ENCODE measurements around the gene PIK3R6.
"Not testable (repeated sequence)": the region's sequence is repeated elsewhere in the genome, so short reads cannot be mapped to it uniquely, and the experiment has no call there.

The PIK3R6 gene

DNA sequence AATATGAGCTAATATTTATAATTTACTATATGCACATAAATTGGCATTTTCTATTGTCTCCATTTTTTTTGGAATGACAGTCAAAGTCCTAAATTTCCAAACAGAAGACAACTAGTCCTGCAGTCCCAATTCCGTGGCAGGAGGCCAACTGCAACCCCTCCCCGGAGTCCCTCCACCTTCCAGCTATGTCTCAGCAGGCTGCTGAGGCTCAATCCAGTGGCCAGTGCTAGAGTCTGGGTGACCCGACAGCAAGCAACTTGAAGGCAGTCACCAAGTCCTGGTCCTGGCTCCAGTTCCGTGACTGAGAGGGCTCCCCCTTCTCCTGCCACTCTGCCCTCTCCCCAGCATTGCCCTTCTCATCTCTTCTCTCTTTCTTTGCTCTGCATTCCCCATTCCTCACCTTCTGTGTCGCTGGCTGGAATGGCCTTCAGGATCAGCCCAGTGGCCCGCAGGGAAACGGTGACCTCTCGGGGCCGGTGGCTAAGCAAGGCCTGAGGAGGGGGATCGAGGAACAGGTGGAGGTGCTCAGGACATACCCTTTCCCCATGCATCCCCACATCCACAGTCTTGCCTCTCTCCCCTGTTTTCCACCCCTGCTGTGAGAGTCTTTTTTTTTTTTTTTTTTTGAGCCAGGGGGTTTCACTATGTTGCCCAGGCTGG is 45.9 kb downstream of the PIK3R6 start:
- DNase-seq, result no peak

DNA sequence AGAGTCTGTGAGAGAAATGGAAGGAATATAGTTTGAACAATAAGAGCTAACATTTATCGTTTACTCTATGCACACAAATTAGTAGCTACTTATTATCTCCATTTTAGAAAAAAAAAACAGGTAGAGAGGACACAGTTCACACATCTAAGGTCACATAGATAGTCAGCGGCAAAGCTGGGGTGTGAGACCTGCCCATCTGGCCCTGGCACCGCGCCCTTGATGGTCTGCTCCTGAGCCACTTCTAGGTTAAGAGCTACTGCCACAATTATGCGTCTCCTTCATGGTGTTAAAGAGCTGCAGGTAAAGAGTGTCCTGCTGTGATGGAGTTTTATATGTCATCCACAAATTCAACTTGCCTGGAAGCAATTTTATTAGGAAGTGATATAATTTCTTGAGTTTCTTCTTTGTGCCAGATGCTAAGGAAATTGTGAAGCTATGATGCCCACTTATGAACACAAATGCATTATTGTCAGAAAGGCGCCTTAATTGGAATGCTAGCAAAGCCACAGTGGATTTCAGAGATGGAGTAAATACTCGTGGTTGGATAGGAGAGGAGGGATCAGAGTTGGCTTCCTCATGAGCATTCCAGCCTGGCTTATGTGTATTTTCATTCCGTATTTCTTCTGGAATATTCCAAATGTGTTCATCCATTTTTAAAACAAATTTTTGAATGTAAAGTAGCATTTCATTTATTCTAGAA is 47.0 kb downstream of the PIK3R6 start:
- DNase-seq, result no peak

DNA sequence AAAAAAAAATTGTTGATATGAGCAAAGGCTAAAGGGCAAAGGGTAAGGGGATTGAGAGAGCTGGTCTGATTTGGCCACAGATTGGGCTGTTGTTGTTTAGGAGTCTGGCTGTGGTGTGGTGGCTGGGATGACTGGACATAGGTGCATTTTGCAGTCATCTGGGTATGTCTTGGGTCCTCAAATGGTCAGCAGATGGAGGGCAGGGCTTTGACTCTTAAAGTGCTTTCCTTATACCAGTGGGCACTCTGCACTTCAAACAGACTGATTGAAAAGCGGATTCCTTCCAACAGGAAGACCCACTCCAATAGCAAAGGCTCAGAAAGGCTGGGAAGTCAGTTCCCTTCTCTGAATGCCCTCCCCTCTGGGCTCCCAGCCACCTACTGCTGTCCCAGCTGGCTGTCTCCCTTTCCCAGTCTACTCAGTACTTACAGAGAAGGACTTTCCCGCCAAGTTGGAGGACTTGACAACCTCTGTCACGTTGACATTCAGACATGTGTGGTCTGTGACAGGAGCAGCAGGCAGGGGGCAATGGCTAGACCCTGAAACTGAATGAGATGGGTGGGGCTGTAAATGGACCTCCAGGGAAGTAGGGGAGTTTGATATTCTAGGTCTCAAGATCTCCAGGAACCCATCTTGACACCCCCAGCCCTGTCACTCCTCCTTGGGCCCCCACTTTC is 48.7 kb downstream of the PIK3R6 start:
- DNase-seq, result no peak

DNA sequence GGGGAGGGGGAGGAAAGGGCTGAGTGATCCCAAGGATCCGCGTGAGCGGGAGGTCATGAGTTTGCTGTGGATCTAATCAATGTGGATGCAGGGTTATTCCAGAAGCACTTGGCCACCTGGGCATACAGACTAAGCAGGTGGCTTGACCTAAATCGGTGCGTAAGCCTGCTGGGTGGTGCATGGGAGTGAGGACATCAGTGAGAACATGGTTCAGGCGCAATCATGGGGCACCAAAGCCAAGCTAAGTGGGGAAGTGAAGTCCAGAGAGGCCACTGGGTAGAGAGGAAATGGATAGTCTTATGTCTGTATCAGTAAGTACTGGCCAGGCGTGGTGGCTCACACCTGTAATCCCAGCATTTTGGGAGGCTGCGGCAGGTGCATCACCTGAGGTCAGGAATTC is 49.4 kb downstream of the PIK3R6 start:
- no peak for DNase-seq

DNA sequence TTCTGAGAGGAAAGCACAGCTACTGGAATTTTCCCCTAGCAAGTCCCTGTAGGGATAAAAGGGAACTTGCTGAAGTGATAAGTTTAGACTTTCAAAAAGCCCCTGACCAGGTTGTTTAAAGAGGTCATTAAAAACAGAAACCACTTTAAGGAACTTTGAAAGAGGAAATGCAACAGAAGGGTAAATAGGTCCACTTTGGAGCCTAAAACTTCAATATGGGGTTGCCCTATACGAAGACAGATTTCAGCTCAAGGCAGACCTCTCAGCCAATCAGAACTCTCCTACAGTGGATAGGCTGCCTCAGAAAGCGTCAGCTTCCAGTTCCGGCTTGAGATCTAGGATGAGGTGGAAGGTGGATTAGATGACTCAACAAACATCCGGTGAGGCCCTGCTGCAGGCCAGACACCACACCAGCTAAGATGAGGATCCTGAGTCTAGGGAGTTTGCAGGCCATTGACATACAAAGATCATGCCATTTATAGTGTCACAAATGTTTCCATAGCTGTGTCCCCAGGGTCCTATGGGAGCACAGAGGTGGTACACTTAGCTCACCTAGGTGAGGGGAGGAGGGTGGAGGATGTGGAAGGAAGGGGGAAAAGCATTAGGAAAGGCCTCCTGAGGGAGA is 60.4 kb downstream of the PIK3R6 start:
- no peak for DNase-seq

DNA sequence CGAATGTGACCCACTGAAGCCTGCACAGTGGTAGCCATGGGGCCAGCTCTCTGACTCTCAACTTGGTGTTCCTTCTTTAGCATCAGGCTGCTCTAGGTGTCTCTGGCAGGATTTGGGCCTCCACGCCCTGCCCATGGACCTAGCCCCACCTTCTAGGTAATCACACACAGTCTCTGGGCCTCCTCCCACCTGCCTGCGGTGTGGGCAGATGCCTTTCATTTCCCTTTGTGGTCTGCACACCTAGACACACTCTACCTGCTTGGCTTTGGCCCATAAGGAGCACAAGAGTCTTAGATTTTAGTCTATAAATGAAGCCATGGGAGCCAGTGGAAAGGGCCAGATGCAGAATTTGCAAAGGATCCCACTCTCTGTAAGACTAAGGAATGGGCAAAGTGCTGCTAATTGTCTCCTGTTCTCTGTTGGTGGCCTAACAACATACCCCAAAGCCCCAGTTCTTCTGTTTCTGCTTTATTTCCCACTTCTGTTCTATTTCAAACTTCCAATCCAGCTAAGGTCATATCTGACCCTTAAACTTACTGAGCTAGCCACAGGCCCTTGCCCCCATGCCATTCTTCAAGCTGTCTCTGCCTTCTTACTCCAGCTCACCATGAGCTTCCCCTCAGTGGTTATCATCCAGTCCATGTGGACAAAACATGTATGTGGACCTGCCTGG is 61.1 kb downstream of the PIK3R6 start:
- no peak for DNase-seq

DNA sequence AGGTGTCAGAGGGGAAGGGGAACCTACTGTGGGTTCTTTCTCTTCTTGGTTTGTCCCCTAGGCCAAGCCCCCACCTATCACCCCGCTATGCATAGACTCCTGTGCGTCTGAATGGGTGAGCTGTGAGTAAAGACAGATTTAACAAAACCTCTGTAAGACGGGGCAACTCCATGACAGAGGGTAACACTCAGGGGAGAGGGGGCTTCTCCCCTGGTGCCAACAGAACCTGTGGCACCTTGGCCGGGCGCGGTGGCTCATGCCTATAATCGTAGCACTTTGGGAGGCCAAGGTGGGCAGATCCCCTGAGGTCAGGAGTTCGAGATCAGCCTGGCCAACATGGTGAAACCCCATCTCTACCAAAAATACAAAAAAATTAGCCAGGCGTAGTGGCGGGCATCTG is 62.1 kb downstream of the PIK3R6 start:
- DNase-seq, result not testable (repeated sequence)

DNA sequence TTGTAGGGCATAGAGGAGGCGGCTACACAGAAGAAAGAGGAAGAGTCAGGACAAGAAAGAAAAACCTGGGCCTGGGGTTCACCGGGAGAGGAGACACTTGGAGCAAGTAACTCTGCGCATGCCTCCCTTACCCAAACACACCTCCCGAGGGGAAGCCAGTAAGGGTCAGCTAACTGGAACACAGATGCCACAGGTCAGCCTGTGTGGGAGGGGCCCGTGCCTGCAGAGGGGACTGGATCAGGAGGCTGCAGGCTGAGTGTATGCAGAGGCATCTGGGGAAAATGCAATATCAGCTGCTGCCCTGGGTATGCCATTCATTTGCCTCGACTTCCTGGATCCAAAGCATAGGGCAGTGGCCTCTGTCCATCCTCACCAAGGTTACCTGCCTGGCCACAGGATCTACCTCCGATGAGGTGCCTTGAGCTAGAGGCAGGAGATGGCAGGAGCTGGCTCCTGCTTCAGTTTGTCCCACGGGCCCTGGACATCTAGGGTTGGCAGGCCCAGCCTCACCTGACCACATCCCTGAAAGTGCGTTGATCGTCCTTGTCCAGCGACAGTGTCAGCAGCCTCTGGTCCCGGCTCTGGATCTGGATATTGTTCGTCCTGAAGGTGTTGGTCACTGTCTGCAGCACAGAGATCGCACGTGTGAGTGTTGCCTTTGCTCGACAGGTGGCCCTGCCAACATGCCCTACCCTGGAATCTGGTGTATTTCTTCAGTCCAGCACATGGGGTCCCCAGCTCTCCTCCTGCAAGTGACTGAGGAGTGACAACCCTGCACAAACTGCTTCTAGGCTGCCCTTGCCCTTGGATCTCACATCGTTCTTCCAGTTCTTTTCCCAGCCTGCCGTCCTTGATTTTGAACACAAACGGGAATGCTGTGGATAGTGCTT is 63.7 kb downstream of the PIK3R6 start:
- DNase-seq, result no peak

DNA sequence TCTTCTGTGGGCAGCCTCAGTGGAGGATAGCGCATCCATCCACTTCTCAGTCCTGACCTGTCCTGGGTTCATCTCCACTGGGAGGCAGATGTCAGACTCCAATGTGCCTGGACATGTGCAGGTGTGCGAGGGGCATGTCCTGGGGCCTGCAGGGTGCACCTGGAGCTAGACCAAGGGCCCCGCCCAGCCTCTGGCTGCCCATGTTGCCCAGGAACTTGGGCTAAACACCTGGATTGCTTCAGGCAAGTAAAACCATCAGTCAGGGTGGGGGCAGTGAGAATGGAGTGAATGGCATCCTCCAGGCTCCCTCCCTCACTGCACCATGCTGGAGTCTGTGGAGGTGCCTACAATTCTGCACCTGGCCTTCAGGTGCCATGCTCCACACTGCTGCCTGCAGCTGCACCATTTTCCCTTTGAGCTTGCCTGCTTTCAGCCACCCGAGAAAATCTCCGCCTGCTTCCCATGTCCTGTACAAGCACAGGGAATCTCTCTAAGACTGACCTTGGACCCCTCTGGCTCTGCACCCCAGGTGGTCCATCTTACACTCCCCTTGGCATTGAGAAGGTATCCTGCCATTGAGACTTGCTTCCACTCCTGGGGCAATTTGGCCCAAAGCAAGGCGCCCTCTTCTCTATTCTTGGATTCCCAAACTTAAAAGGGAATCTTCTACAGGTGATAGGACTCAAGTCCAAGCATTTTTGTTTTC is 66.2 kb downstream of the PIK3R6 start:
- no peak for DNase-seq

DNA sequence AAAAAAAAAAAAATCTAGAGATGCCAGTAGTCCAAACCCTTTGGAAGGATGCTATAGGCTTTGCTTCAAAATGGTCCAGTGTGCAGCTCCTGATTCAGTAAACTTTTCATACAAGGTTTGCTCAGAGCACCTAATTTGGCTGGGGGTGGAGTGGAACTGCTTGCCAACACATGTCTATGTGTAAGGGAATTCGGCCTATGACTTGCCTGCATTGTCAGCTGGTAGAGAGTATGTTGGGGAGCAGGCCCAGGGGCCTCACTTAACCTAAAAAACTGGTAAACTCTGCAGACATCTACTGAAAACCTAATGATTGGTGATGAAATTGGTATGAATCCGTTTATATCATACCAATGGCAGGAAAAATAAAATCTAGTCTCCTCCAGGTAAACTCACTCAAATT is 66.8 kb downstream of the PIK3R6 start:
- DNase-seq, result no peak

DNA sequence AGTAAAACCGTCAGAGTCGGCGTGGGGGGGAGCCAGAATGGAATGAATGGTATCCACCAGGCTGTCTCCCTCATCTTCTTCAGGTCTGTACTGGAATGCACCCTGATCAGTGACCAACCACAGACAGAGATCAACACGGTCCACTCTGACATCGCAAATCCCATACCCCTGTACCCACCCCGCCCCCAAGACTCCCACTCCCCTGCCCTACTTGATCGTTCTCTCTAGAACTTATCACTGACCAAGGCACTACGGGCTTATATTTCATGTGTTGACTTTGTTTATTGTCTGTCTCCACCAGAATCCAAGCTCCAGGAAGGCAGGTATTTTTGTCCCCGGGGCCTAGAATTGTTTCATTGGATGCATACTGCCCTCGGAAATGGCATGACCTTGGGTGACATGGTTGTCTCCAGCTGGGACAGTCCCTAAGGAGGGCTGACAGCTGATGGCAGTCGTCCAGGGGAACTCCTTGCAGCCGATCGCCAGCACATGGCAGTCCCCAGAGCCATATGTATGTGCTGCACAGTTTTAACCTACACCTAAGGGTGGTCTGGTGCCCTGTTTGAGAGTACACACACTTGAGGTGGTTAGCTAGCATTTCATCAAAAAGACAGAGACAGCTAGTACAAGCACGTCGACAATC is 67.8 kb downstream of the PIK3R6 start:
- DNase-seq, result no peak

DNA sequence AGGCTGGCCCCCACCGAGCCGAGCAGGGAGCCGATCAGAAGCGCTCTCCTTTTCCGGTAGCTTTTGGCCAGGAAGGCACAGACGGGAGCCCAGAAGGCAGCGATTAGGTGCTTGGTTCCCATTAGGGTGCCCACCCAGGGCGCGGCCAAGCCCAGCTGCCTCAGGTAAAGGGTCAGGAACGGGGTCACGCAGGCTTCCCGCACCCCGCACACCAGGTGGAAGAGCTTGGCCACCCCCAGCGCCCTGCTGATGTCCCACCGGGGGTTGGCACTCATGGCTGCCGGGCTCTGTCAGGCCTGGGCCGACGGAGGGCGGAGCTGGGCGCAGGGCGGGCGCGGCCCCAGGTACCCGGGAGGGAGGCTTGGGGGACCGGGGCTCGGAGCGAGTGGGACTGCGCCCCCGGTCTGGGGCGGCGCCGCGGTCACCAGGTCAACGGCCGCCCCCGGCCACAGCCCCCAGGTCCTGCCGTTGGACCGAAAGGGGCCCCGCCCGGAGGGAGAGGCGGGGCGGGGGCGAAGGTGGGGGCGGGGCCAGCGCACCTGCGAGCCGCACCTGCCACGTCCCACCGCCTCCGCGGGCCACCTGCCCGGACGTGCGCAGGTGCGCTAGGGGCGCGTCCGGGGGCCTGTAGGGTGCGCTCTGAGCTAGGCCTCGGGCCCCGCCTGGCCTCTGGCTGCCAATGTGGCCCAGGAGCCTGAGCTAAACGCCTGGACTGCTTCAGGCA is 68.5 kb downstream of the PIK3R6 start, which contains the start of gene MFSD6L:
Gene MFSD6L (minus strand): TSS at position 520 of the 724 bp plus-strand sequence. CDS start 245 bp downstream, at position 275.
- DNase-seq, result no peak

DNA sequence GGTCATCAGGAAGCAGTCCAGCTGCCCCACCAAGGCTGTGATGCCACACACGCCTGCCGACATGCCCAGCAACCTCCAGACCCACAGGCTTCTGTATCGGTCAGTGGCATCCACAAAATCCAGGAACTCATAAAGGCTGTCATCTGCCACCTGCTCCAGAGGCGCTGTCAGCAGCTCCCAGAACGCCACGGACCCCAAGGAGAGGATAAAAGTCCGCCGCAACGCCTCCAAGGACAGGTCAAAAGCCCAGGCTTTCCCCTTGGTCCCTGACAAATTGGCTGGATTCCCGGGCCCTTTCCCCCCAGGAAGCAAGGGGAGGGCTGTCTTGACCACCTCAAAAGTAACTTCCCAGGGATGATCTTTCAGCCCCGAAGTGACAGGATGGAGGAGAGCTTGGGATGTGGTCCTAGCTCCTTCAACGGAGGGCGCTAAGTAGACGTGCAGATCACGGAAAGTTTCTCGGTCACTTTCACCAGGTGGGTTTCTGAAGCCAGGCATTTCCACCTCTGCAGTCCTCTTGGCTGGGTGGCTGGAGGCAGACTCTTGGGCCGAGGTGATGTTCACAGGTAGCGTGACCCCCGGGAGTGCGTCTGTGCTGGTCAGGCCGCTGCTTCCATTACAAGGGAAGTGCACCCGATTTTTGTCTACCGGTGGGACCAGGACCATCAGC is 69.2 kb downstream of the PIK3R6 start:
- DNase-seq, result no peak

DNA sequence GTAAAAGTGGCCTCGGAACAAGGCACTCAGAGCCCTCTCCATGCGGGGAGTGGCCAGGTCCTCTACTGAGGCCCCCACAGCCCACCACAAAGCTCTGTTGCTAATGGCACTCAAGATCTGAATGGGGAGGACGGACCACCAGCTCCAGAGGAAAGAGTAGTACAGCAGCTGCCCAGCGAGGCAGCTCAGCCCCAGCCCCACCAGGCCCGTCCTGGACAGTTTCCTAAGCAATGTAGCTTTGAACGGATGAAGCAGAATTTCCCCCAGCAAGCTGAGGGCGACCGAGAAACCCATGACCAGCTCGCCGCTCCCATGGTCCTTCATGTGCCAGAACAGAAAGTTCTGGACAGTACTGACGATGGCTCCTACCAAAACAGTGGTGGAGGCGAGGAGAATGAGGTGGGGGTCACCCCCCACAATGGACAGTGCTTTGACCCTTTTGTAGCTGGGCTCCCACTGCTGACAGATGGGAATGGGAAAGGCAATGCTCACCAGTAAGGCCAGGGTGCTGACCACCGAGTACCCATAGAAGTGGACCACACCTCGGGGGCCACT is 69.8 kb downstream of the PIK3R6 start:
- no peak for DNase-seq

DNA sequence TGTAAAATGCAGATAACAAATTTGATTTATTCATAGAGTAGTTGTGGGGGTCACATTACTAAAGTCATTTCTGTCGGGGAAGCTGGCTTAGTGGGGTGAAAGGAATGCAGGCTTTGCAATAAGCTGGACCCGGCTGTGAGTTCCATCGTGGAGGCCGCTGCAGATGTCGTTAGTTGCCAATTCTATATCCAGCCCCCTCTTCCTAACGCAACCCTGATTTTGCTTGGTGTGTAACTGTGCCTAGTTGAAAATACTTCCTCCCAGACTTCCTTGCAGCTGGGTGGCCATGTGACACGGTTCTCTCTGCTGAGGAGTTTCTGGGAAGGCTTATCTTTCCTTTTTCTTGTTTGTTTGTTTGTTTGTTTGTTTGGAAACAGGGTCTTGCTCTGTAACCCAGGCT is 72.8 kb downstream of the PIK3R6 start:
- DNase-seq, result no peak

DNA sequence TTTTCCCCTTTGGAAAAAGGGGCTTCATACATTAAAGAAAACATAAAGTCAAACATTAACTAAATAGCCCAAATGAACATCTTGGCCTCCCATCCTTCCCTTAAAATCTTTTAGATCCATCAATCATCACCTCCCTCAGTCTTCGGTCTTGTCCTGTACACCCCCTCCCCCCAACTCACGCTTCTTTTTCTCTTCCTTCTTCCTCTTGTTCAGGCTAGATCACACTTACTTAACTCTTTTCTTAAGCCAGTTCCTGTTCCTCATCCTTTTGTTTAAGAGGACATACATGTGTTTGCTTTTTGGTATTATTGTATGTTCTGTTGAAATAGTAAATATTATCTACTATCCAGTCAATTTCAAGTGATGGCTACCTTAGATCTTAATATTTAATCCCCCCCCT is 73.8 kb downstream of the PIK3R6 start:
- no peak for DNase-seq

DNA sequence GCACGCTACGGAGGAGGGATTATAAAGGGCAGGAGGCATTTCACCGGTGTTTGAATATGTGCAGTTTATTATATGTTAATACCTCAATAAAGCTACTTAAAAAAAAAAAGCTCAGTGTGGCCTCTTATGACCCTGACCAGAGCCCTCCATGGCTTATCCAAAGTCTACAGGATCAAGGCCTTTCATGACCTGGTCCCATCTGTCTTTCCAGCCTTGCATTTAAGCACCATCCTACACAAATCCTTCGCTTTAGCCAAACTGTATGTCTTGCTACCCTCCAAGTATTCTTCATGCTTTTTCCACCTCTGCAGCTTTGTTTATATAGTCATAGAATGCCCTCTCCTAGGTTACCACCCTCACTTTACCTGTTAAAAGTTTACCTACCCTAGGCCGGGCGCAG is 74.8 kb downstream of the PIK3R6 start:
- no peak for DNase-seq

DNA sequence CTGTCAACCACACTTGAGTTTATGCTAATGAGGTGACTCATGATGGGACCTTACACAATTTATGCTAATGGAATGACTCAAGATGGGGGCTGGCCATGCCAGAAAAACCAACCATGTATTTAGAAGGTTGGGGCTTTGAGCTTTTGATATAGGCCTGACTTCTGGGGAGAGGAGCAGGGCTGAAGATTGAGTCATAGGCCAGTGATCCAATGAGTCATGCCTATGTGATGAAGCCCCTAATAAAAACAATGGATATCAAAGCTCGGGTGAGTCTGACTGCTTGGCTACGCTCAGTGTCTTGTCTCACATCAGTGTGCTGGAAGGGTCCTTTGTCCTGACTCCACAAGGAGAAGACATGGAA is 75.6 kb downstream of the PIK3R6 start:
- no peak for DNase-seq

DNA sequence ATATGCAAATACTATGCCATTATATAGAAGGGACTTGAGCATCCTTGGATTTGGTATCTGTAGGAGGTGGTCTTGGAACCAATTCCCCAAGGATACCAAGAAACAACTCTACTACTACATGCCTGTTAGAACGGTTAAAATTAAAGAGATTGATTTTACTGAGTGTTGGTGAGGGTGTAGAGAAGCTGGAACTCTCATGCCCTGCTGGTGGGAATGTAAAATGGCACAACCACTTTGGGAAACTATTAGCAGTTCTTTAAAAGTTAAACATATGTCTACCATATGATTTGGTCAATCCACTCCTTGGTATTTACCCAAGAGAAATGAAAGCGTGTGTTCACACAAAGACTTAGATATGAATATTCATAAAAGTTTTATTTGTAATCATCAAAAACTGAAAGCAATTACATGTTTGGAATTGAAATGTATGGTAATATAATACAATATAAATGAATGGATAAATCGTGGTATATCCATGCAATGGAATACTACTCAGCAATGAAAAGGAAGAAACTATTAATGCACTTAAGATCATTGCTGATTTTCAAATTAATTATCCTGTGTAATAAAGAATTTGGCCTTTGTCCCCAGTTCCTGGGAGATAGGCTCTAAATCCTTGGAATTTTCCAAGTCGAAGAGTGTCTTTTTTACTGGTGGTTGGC is 76.1 kb downstream of the PIK3R6 start:
- DNase-seq, result no peak
